NT2/D1 (cell line): ENCODE measurements around the gene DIS3L2.

Experiments
- DNase-seq: peaks from one replicate; pipeline ENCODE4 v3.0.0-alpha.2; 2011; ENCODE audit warnings: low read depth, low spot score
- H3K27me3 ChIP-seq: 2 replicates; pipeline ENCODE4 v1.6.0; 2011; ENCODE audit warnings: mild to moderate bottlenecking; ENCODE audit not compliant: insufficient read length, insufficient read depth
- H3K36me3 ChIP-seq: 2 replicates; pipeline ENCODE4 v1.6.1; 2011; ENCODE audit warnings: mild to moderate bottlenecking, low read length, mixed read lengths; ENCODE audit not compliant: insufficient read depth, insufficient read length
- H3K4me1 ChIP-seq: 2 replicates; pipeline ENCODE4 v1.5.1; 2011; ENCODE audit not compliant: insufficient read depth, insufficient read length
- H3K4me3 ChIP-seq: 2 replicates; pipeline ENCODE4 v1.5.1; 2011; ENCODE audit warnings: low read depth; ENCODE audit not compliant: insufficient read length
- H3K9ac ChIP-seq: 2 replicates; pipeline ENCODE4 v1.6.0; 2011; ENCODE audit warnings: low read depth; ENCODE audit not compliant: insufficient read length
- H3K9me3 ChIP-seq: 2 replicates; pipeline ENCODE4 v1.5.1; 2011; ENCODE audit warnings: mild to moderate bottlenecking, low read length; ENCODE audit not compliant: insufficient read depth
- SUZ12 ChIP-seq: IDR thresholded peaks from 2 replicates; pipeline ENCODE4 v1.6.1; 2011; ENCODE audit not compliant: insufficient read length, insufficient read depth; ENCODE audit errors: extremely low read depth
- YY1 ChIP-seq: IDR thresholded peaks from 2 replicates; pipeline ENCODE4 v1.6.1; 2011; ENCODE audit not compliant: insufficient read length, insufficient read depth
- ZNF274 ChIP-seq: IDR thresholded peaks from 2 replicates; pipeline ENCODE4 v1.6.1; 2011; ENCODE audit warnings: mild to moderate bottlenecking, low read depth, low read length

The DIS3L2 gene

GRCh38 chr2:232385660-232386489, 424.4 kb downstream of the DIS3L2 start:
- H3K9ac ChIP-seq: no peak overlapping the region
- no peaks in the 10 kb centered on the region for H3K9me3 ChIP-seq
- peaks cover 8% of the 10 kb centered on the region for H3K36me3 ChIP-seq
- DNase-seq: no peak
- peaks cover 9% of the 10 kb centered on the region for H3K4me1 ChIP-seq
- TF ChIP-seq YY1 (no peak), SUZ12 (no peak), ZNF274 (no peak)
- no peaks in the 10 kb centered on the region for H3K27me3 ChIP-seq
- H3K4me3 ChIP-seq: no peak overlapping the region

GRCh38 chr2:232386490-232386739, 424.9 kb downstream of the DIS3L2 start:
- no peak overlapping the region for H3K4me3 ChIP-seq
- no peaks in the 10 kb centered on the region for H3K9me3 ChIP-seq
- H3K4me1 ChIP-seq: peaks cover 9% of the 10 kb centered on the region
- TF ChIP-seq SUZ12 (no peak), YY1 (no peak), ZNF274 (no peak)
- no peak for DNase-seq
- H3K27me3 ChIP-seq: no peaks in the 10 kb centered on the region
- H3K9ac ChIP-seq: no peak overlapping the region
- H3K36me3 ChIP-seq: peaks cover 8% of the 10 kb centered on the region
